IMR-90 (cell line): ENCODE results near the gene NLGN4X. TPM values are rescaled to one million over a fixed set of nuclear protein-coding genes. Genes with fewer than 3 reads are reported as not detected.

ENCODE experiments used
- ATAC-seq: fragments of 200-7000 bp; cut with Tn5 transposase; 2 replicates; pipeline ENCODE4 v1.9.1; 2020; ENCODE audit warnings: low read depth, mild to moderate bottlenecking, moderate library complexity
- BruUV-seq: library from RNA; stranded (reverse); fragments of 400-500 nt; replicated peaks from 2 replicates; lab custom pipeline; 2021; lab: Mats Ljungman, UMichigan
- CTCF ChIA-PET: fragments of 300-600 bp; formaldehyde crosslinking; extraction: SDS; loops from one replicate; lab custom pipeline; 2021; ENCODE audit warnings: antibody characterized with exemption; lab: Yijun Ruan, JAX
- POLR2A ChIA-PET: fragments of 300-600 bp; sonication (Branson Sonifier 250); formaldehyde crosslinking; loops from one replicate; lab custom pipeline; 2022; ENCODE audit warnings: antibody characterized with exemption; ENCODE audit not compliant: unreplicated experiment; lab: Charles Lee
- DNase-seq: peaks from one replicate; pipeline ENCODE4 v3.0.0; 2013
- H2AFZ ChIP-seq: replicated peaks from 2 replicates; pipeline ENCODE3; 2013; ENCODE audit warnings: low read length, mild to moderate bottlenecking; ENCODE audit not compliant: poor library complexity
- H2AK5ac ChIP-seq: 2 replicates; pipeline ENCODE4 v1.6.1; 2013; ENCODE audit warnings: low read depth, low read length, inconsistent platforms
- H2AK9ac ChIP-seq: replicated peaks from 2 replicates; pipeline ENCODE3; 2013; ENCODE audit warnings: mild to moderate bottlenecking, low read depth, low read length, moderate library complexity; ENCODE audit not compliant: poor library complexity
- H2BK120ac ChIP-seq: 2 replicates; pipeline ENCODE4 v1.6.1; 2013; ENCODE audit warnings: low read depth, low read length, inconsistent platforms
- H2BK15ac ChIP-seq: 3 replicates; pipeline ENCODE4 v1.6.1; 2013; ENCODE audit warnings: low read depth, low read length, inconsistent platforms
- H2BK20ac ChIP-seq: 2 replicates; pipeline ENCODE4 v1.6.1; 2013; ENCODE audit warnings: low read depth, mild to moderate bottlenecking, inconsistent platforms, low read length, moderate library complexity
- H2BK5ac ChIP-seq: 2 replicates; pipeline ENCODE4 v1.6.1; 2013; ENCODE audit warnings: mild to moderate bottlenecking, low read depth, low read length, inconsistent platforms; ENCODE audit not compliant: poor library complexity, severe bottlenecking
- H3K14ac ChIP-seq: replicated peaks from 2 replicates; pipeline ENCODE4 v1.6.1; 2013; ENCODE audit warnings: low read depth, low read length, inconsistent platforms
- H3K18ac ChIP-seq: 2 replicates; pipeline ENCODE4 v1.6.1; 2013; ENCODE audit warnings: low read depth, low read length, control low read depth
- H3K23ac ChIP-seq: 2 replicates; pipeline ENCODE4 v1.6.1; 2013; ENCODE audit warnings: low read depth, low read length, inconsistent platforms
- H3K27ac ChIP-seq: 2 replicates; pipeline ENCODE4 v1.5.1; 2013; ENCODE audit warnings: mild to moderate bottlenecking, control low read depth, low read length; ENCODE audit not compliant: insufficient read depth
- H3K27me3 ChIP-seq: 2 replicates; pipeline ENCODE4 v1.6.1; 2013; ENCODE audit warnings: low read length; ENCODE audit not compliant: control insufficient read depth, insufficient read depth
- H3K36me3 ChIP-seq: 2 replicates; pipeline ENCODE4 v1.6.1; 2013; ENCODE audit warnings: low read length, mixed read lengths; ENCODE audit not compliant: control insufficient read depth, insufficient read depth
- H3K4ac ChIP-seq: 2 replicates; pipeline ENCODE4 v1.6.1; 2013; ENCODE audit warnings: low read depth, low read length, inconsistent platforms
- H3K4me1 ChIP-seq: 2 replicates; pipeline ENCODE4 v1.6.1; 2013; ENCODE audit warnings: low read length, mixed read lengths; ENCODE audit not compliant: control insufficient read depth, insufficient read depth
- H3K4me2 ChIP-seq: 2 replicates; pipeline ENCODE4 v1.6.1; 2013; ENCODE audit warnings: low read depth, mild to moderate bottlenecking, control low read depth, low read length, moderate library complexity
- H3K4me3 ChIP-seq: 2 replicates; pipeline ENCODE4 v1.5.1; 2013; ENCODE audit warnings: low read depth, mild to moderate bottlenecking, control low read depth, low read length, moderate library complexity; ENCODE audit not compliant: insufficient read depth
- H3K56ac ChIP-seq: 2 replicates; pipeline ENCODE4 v1.6.1; 2013; ENCODE audit warnings: low read length, inconsistent platforms; ENCODE audit not compliant: insufficient read depth; ENCODE audit errors: extremely low read depth
- H3K79me1 ChIP-seq, 2 experiments: 2 replicates each; pipeline ENCODE4 v1.6.1; 2013; ENCODE audit warnings: low read length in 2 of 2, inconsistent platforms in 1 of 2, low read depth in 1 of 2
- H3K9ac ChIP-seq: 2 replicates; pipeline ENCODE4 v1.6.1; 2013; ENCODE audit warnings: low read depth, low read length, control low read depth
- H3K9me1 ChIP-seq: 2 replicates; pipeline ENCODE4 v1.6.1; 2013; ENCODE audit warnings: low read length, inconsistent platforms; ENCODE audit not compliant: insufficient read depth
- H3K9me3 ChIP-seq: 2 replicates; pipeline ENCODE4 v1.6.1; 2013; ENCODE audit warnings: low read length; ENCODE audit not compliant: control insufficient read depth, insufficient read depth
- H4K20me1 ChIP-seq: 2 replicates; pipeline ENCODE4 v1.6.1; 2013; ENCODE audit warnings: low read length, inconsistent platforms; ENCODE audit not compliant: insufficient read depth
- H4K5ac ChIP-seq: 2 replicates; pipeline ENCODE4 v1.6.1; 2013; ENCODE audit warnings: mild to moderate bottlenecking, low read depth, low read length, control low read depth
- H4K8ac ChIP-seq, 2 experiments: 2 replicates each; pipeline ENCODE4 v1.6.1; 2013; ENCODE audit warnings: low read depth in 2 of 2, low read length in 2 of 2, control low read depth in 1 of 2, inconsistent platforms in 1 of 2
- H4K91ac ChIP-seq: 2 replicates; pipeline ENCODE4 v1.6.1; 2013; ENCODE audit warnings: low read depth, low read length, inconsistent platforms; ENCODE audit not compliant: insufficient read depth
- CHD1 ChIP-seq: IDR thresholded peaks from 2 replicates; pipeline ENCODE4 v1.6.1; 2012; ENCODE audit warnings: low read depth, low read length, improper control_type of control experiment
- MAFK ChIP-seq: IDR thresholded peaks from 2 replicates; pipeline ENCODE4 v1.6.1; 2012; ENCODE audit warnings: low read depth, low read length, improper control_type of control experiment
- NFE2L2 ChIP-seq: fragments of 150-350 bp; IDR thresholded peaks from 2 replicates; pipeline ENCODE4 v1.6.1; 2016; ENCODE audit warnings: low read depth, mild to moderate bottlenecking, low read length
- WGBS, 2 experiments: methylation state at CpG; one replicate each; pipeline versions ENCODE4 v1.1.5 to v1.1.7; 2013; ENCODE audit warnings: missing lambda C conversion rate in 2 of 2; ENCODE audit not compliant: insufficient read length in 1 of 2; ENCODE audit errors: extremely low coverage in 2 of 2; 5-methylcytosine and 5-hydroxymethylcytosine counted together
- dilution Hi-C: fragments of 300-500 bp; cut with HindIII; formaldehyde crosslinking; loops from one replicate; pipeline ENCODE4 v1.14.3; 2018; ENCODE audit warnings: low sequenced_read_pairs; ENCODE audit not compliant: unreplicated experiment
- in situ Hi-C: fragments of 300-500 bp; cut with MboI; formaldehyde crosslinking; loops from 3 replicates; pipeline ENCODE4 v1.14.3; 2019; ENCODE audit warnings: low sequenced_read_pairs, inconsistent platforms, mixed read lengths
- intact Hi-C: fragments of 100-400 bp; cut with micrococcal nuclease; formaldehyde crosslinking; loops from 2 replicates; pipeline ENCODE4 v1.10.0; 2022
- polyA plus RNA-seq, 3 experiments: library from polyadenylated mRNA; depleted of rRNA; stranded (reverse); fragments of >200 nt; gene quantifications; 2 replicates each; pipeline ENCODE4 v1.2.3, GENCODE V29; 2012; ENCODE audit warnings: low replicate concordance in 1 of 3
- total RNA-seq: library from RNA; depleted of rRNA; stranded (reverse); fragments of >200 nt; gene quantifications from 2 replicates; pipeline ENCODE4 v1.2.3, GENCODE V29; 2012

NLGN4X gene
- total and polyA plus RNA-seq, 2 of the 4 experiments (the other 2 are of a cell fraction): not detected

GRCh38 chrX:6049132-6049531 lies 179.5 kb downstream of the NLGN4X start:
- POLR2A ChIA-PET: no interaction called here
- no peak overlapping the region for H4K91ac ChIP-seq
- no peak overlapping the region for H2BK5ac ChIP-seq

More at GRCh38 chrX:6049132-6049531, 179.5 kb downstream of the NLGN4X start:
- Histone ChIP-seq H2AFZ (no peak overlapping the region), H2AK9ac (no peak overlapping the region), H3K9me1 (no peaks in the 10 kb centered on the region), H3K4me1 (no peaks in the 10 kb centered on the region), H3K23ac (no peak overlapping the region), H2BK120ac (no peak overlapping the region), H3K56ac (no peak overlapping the region), H3K14ac (no peak overlapping the region), H3K27me3 (no peaks in the 10 kb centered on the region), H3K18ac (no peak overlapping the region), H4K8ac (no peak overlapping the region), H3K36me3 (no peaks in the 10 kb centered on the region), H3K4me2 (no peak overlapping the region), H3K4me3 (no peak overlapping the region), H2AK5ac (no peak overlapping the region), H4K20me1 (no peaks in the 10 kb centered on the region), H3K9ac (no peak overlapping the region), H2BK20ac (no peak overlapping the region), H3K9me3 (peaks cover 11% of the 10 kb centered on the region), H4K5ac (no peak overlapping the region), H3K27ac (no peak overlapping the region), H3K79me1 (no peaks in the 10 kb centered on the region), H3K4ac (no peak overlapping the region), H2BK15ac (no peak overlapping the region)
- ATAC-seq (no peak), DNase-seq (no peak)
- BruUV-seq: no TSS peak
- dilution Hi-C loops: no loop called here
- no CpG with 5 or more reads among the region's 1 CpG for WGBS, 2 experiments
- intact Hi-C loops: no loop called here
- in situ Hi-C loops: no loop called here
- TF ChIP-seq CHD1 (no peak), MAFK (no peak), NFE2L2 (no peak)
- CTCF ChIA-PET: no interaction called here
